K562 (cell line): ENCODE data around the gene CTXND1. TPM values are rescaled to one million over a fixed set of nuclear protein-coding genes. Genes with fewer than 3 reads are reported as not detected.

Experiments
- ATAC-seq: fragments of 200-7000 bp; cut with Tn5 transposase; 3 replicates; pipeline ENCODE4 v1.9.1; 2020; ENCODE audit warnings: moderate library complexity
- BruUV-seq: library from RNA; stranded (reverse); fragments of 400-500 nt; replicated peaks from 2 replicates; lab custom pipeline; 2021; lab: Mats Ljungman, UMichigan
- CTCF ChIA-PET: fragments of 300-600 bp; formaldehyde crosslinking; extraction: SDS; loops from one replicate; lab custom pipeline; 2021; ENCODE audit warnings: low intra/inter-chr PET ratio; lab: Yijun Ruan, JAX
- POLR2A ChIA-PET: fragments of 300-600, 350-650 bp; sonication (Branson Sonifier 250); formaldehyde crosslinking; extraction: SDS; loops from one replicate; lab custom pipeline; 2021; ENCODE audit warnings: antibody characterized with exemption, inconsistent platforms; lab: Yijun Ruan, JAX
- DNase-seq, 4 experiments: peaks; one replicate each; pipeline versions ENCODE4 v3.0.0 to v3.0.0-alpha.2; 2011 to 2018; ENCODE audit warnings: low spot score in 3 of 4, mixed read lengths in 3 of 4; ENCODE audit errors: extremely low read depth in 1 of 4
- FAIRE-seq: peaks from 2 replicates; lab custom pipeline; 2011; peaks lifted over from hg19 to GRCh38; lab: Jason Lieb, UNC
- H2AFZ ChIP-seq: 2 replicates; pipeline ENCODE4 v1.6.0; 2011; ENCODE audit warnings: low read depth, low read length, control low read depth, inconsistent platforms
- H3K27ac ChIP-seq: fragments of 200-600 bp; 3 replicates; pipeline ENCODE4 v1.8.0; 2011; ENCODE audit warnings: low read depth, mild to moderate bottlenecking, control low read depth, inconsistent platforms, low read length, moderate library complexity, mixed read lengths; ENCODE audit errors: extremely low read depth
- H3K27me3 ChIP-seq, 2 experiments: fragments of 300-600 bp in 1 of 2; 2 replicates in 1 of 2; 3 replicates in 1 of 2; pipeline versions ENCODE4 v1.6.0 to v1.8.0; 2011; ENCODE audit warnings: inconsistent platforms in 2 of 2, low read length in 2 of 2, mild to moderate bottlenecking in 1 of 2, mixed read lengths in 1 of 2, moderate library complexity in 1 of 2; ENCODE audit not compliant: control insufficient read depth in 2 of 2, insufficient read depth in 2 of 2
- H3K36me3 ChIP-seq: fragments of 300-600 bp; 3 replicates; pipeline ENCODE4 v1.8.0; 2011; ENCODE audit warnings: mild to moderate bottlenecking, low read length, inconsistent platforms; ENCODE audit not compliant: control insufficient read depth, insufficient read depth
- H3K4me1 ChIP-seq, 2 experiments: fragments of 200-600 bp in 1 of 2; replicated peaks in 1 of 2; 2 replicates in 1 of 2; 3 replicates in 1 of 2; pipeline versions ENCODE4 v1.5.1 to v1.8.0; 2011; ENCODE audit warnings: inconsistent platforms in 2 of 2, low read length in 2 of 2, mild to moderate bottlenecking in 1 of 2, mixed read lengths in 1 of 2, moderate library complexity in 1 of 2; ENCODE audit not compliant: control insufficient read depth in 2 of 2, insufficient read depth in 2 of 2
- H3K4me2 ChIP-seq: 2 replicates; pipeline ENCODE4 v1.6.1; 2011; ENCODE audit warnings: low read length, control low read depth, inconsistent platforms, mixed read lengths; ENCODE audit not compliant: insufficient read depth
- H3K4me3 ChIP-seq: fragments of 200-600 bp; sonication (generic), shearing (Covaris generic); 2 replicates; pipeline ENCODE4 v1.5.1; 2016; ENCODE audit warnings: control low read depth, inconsistent platforms
- H3K79me2 ChIP-seq: fragments of 200-600 bp; 3 replicates; pipeline ENCODE4 v1.8.0; 2011; ENCODE audit warnings: low read length, inconsistent platforms; ENCODE audit not compliant: control insufficient read depth, insufficient read depth
- H3K9ac ChIP-seq, 2 experiments: 2 replicates each; pipeline versions ENCODE4 v1.6.0 to v1.6.1; 2011; ENCODE audit warnings: low read depth in 2 of 2, low read length in 2 of 2, control low read depth in 1 of 2, inconsistent platforms in 1 of 2, mild to moderate bottlenecking in 1 of 2, mixed read lengths in 1 of 2; ENCODE audit not compliant: insufficient read depth in 1 of 2
- H3K9me1 ChIP-seq: one replicate; pipeline ENCODE4 v1.6.0; 2011; ENCODE audit warnings: inconsistent platforms, mild to moderate bottlenecking, low read length, moderate library complexity; ENCODE audit not compliant: control insufficient read depth, insufficient read depth
- H3K9me3 ChIP-seq: replicated peaks from 2 replicates; pipeline ENCODE4 v1.5.1; 2011; ENCODE audit warnings: low read depth, low read length, inconsistent platforms; ENCODE audit not compliant: control insufficient read depth, insufficient read depth
- H4K20me1 ChIP-seq: replicated peaks from 2 replicates; pipeline ENCODE4 v1.6.1; 2011; ENCODE audit warnings: low read length, inconsistent platforms, mixed read lengths; ENCODE audit not compliant: control insufficient read depth, insufficient read depth
- ADNP ChIP-seq: fragments of 200-800 bp; sonication (Bioruptor generic); IDR thresholded peaks from 2 replicates; pipeline ENCODE4 v1.6.1; 2016; ENCODE audit warnings: missing genetic modification characterization, missing compliant biosample characterization
- ETS2 ChIP-seq: IDR thresholded peaks from 2 replicates; pipeline ENCODE4 v1.6.1; 2016; ENCODE audit warnings: borderline replicate concordance, missing genetic modification characterization, mild to moderate bottlenecking, moderate library complexity, missing compliant biosample characterization; ENCODE audit not compliant: poor library complexity, severe bottlenecking
- KAT2B ChIP-seq: IDR thresholded peaks from one replicate; pipeline ENCODE4 v1.6.1; 2012; ENCODE audit warnings: low read depth, mild to moderate bottlenecking, control low read depth, inconsistent platforms, low read length, moderate library complexity
- KLF16 ChIP-seq: IDR thresholded peaks from 2 replicates; pipeline ENCODE4 v1.6.1; 2016; ENCODE audit warnings: antibody characterized with exemption
- NCOR1 ChIP-seq: fragments of 450-650 bp; IDR thresholded peaks from 2 replicates; pipeline ENCODE4 v1.6.1; 2016; ENCODE audit warnings: mild to moderate bottlenecking, moderate library complexity
- RAD21 ChIP-seq, 2 experiments: fragments of 250-450 bp in 1 of 2; fragments of 450-650 bp in 1 of 2; sonication (Bioruptor Pico) in 1 of 2; formaldehyde crosslinking in 1 of 2; IDR thresholded peaks in 1 of 2; conservative IDR thresholded peaks in 1 of 2; 2 replicates each; pipeline versions ENCODE4 v1.4.0 to v1.8.0; 2020 to 2022; ENCODE audit warnings: mild to moderate bottlenecking in 2 of 2, moderate library complexity in 1 of 2
- STAG1 ChIP-seq: sonication (generic); formaldehyde crosslinking; IDR thresholded peaks from 2 replicates; pipeline ENCODE4 v1.5.0; 2020; ENCODE audit warnings: missing genetic modification reagents, borderline replicate concordance
- STAT5B ChIP-seq: fragments of 250-450 bp; sonication (Bioruptor Pico); IDR thresholded peaks from 2 replicates; pipeline ENCODE4 v1.8.0; 2021; ENCODE audit warnings: mild to moderate bottlenecking, inconsistent platforms
- ZNF507 ChIP-seq: conservative IDR thresholded peaks from 2 replicates; pipeline ENCODE4 v1.6.1; 2017; ENCODE audit warnings: missing genetic modification characterization, missing compliant biosample characterization
- ZNF717 ChIP-seq: fragments of 250-450 bp; sonication (Bioruptor Pico); IDR thresholded peaks from 2 replicates; pipeline ENCODE4 v1.5.0; 2021
- ZSCAN32 ChIP-seq: fragments of 450-650 bp; formaldehyde crosslinking; IDR thresholded peaks from 2 replicates; pipeline ENCODE4 v1.4.0; 2020; ENCODE audit warnings: mild to moderate bottlenecking, moderate library complexity
- WGBS: fragments of 100-300 bp; shearing (Covaris generic); methylation state at CpG from one replicate; pipeline ENCODE4 v1.1.6; 2016; ENCODE audit warnings: low coverage, mixed read lengths; ENCODE audit not compliant: insufficient coverage; ENCODE audit errors: missing lambda C conversion rate; 5-methylcytosine and 5-hydroxymethylcytosine counted together
- in situ Hi-C: fragments of 300-500 bp; cut with MboI; formaldehyde crosslinking; loops from 4 replicates; pipeline ENCODE4 v1.15.0; 2018; ENCODE audit warnings: inconsistent platforms, mixed read lengths
- intact Hi-C: fragments of 100-400 bp; cut with micrococcal nuclease; formaldehyde crosslinking; loops from 2 replicates; pipeline ENCODE4 v1.14.2; 2022
- polyA plus RNA-seq, 8 experiments: library from polyadenylated mRNA; depleted of rRNA in 4 of 8; stranded (reverse) in 5 of 8; unstranded in 3 of 8; fragments of >200 nt; fragmentation: Nextera tagmentation in 2 of 8; fragmentation: Illumina TruSeq in 1 of 8; extraction: Ambion mirVana in 2 of 8; extraction: Trizol in 1 of 8; gene quantifications; 2 replicates each; pipeline versions ENCODE4 v1.2.1 to v1.2.3, GENCODE V29; 2011 to 2014; ENCODE audit warnings: inconsistent platforms in 1 of 8, missing spikeins in 1 of 8
- total RNA-seq, 7 experiments: library from RNA; depleted of rRNA in 6 of 7; stranded (reverse); fragments of >200 nt in 6 of 7; fragmentation: Illumina TruSeq in 2 of 7; extraction: Trizol in 2 of 7; gene quantifications; 2 replicates each; pipeline versions ENCODE4 v1.2.1 to v1.2.3, GENCODE V29; 2011 to 2021; ENCODE audit warnings: low replicate concordance in 1 of 7
- TF ChIP-seq, protein P1 (sequence below): IDR thresholded peaks from 2 replicates; pipeline ENCODE4 v1.6.1; 2011; ENCODE audit warnings: borderline replicate concordance, low read depth, mild to moderate bottlenecking, moderate library complexity, low read length; ENCODE audit not compliant: insufficient read depth, poor library complexity, severe bottlenecking
- TF ChIP-seq, protein P2 (sequence below): fragments of 250-450 bp; sonication (Bioruptor Pico); IDR thresholded peaks from 2 replicates; pipeline ENCODE4 v1.8.0; 2022; ENCODE audit warnings: inconsistent platforms, mild to moderate bottlenecking, moderate library complexity, borderline replicate concordance
- TF ChIP-seq, protein P3 (sequence below): fragments of 250-450 bp; sonication (Bioruptor Pico); IDR thresholded peaks from 2 replicates; pipeline ENCODE4 v1.4.0; 2020; ENCODE audit warnings: borderline replicate concordance

CTXND1 gene
- total and polyA plus RNA-seq, 9 of the 15 experiments (the other 6 are each of a cell fraction or from before 2014, with no cell fraction given), result 0.04 TPM; not detected in 7

DNA sequence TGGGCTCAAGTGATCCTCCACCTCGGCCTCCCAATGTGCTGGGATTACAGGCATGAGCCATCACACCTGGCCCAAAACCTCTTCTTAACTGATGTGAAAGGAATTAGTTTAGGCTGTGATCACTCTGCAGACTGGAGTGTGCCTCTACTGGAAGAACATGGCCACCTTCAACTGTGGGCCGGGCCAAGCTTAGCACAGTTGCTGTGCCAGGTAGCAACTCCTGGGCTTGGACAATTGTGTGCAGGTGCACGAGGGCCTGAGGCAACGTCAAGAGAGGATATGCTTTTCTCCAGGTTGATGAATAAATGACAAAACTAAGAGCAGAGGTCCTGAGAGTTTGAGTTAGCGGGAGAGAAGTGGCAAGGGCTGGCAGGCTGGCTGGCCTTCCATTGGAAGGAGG, 92.7 kb downstream of the CTXND1 start:
- peaks cover 4% of the 10 kb centered on the region for H3K9me1 ChIP-seq
- 89% methylated on average over 5 of the region's 5 CpGs for WGBS
- peak overlapping the region in 1 of 2 experiments; percentile 69; a peak in 1 of 4 replicates for H3K9ac ChIP-seq
- no peak for ATAC-seq
- peak overlapping the region; percentile 74; the same call in 1 of the 3 replicates for H3K27ac ChIP-seq
- H3K36me3 ChIP-seq, result peaks cover 82% of the 10 kb centered on the region
- DNase-seq, result no peak
- CTCF ChIA-PET, result no interaction called here
- POLR2A ChIA-PET, result interaction anchor here (1.6 kb wide), 1 partner anchor 99 kb away, joined by 4 read pairs; no protein-coding TSS in a partner anchor
- H4K20me1 ChIP-seq, result no peaks in the 10 kb centered on the region
- in situ Hi-C loops (loop anchor here (5.0 to 25.0 kb wide), 2 partner anchors 92 to 272 kb away; partner anchors contain the start of gene MTHFS), intact Hi-C loops (loop anchor here (10.0 kb wide), 1 partner anchor 264 kb away; the partner anchor contains the start of gene MTHFS)
- H3K79me2 ChIP-seq, result peaks cover 18% of the 10 kb centered on the region
- no TSS peak for BruUV-seq
- FAIRE-seq, result no peak
- no peaks in the 10 kb centered on the region for H3K9me3 ChIP-seq
- H3K27me3 ChIP-seq, result no peaks in the 10 kb centered on the region
- no peak overlapping the region for H3K4me3 ChIP-seq
- peaks cover 38 to 45% of the 10 kb centered on the region in 2 experiments for H3K4me1 ChIP-seq
- no peak overlapping the region for H2AFZ ChIP-seq
- H3K4me2 ChIP-seq, result no peak overlapping the region
- TF ChIP-seq KAT2B (no peak), RAD21 (CRISPR knock-in tag; conservative IDR thresholded peaks at IDR 0.05 in 1 of 2, IDR thresholded peaks at IDR 0.05 in 1 of 2) (no peak), ADNP (tag) (no peak), NCOR1 (no peak), STAT5B (CRISPR knock-in tag) (no peak), ZNF717 (CRISPR knock-in tag) (no peak), KLF16 (no peak), ZSCAN32 (CRISPR knock-in tag) (no peak), ETS2 (tag) (no peak), ZNF507 (tag) (no peak), STAG1 (CRISPR knock-in tag) (no peak)
- TF ChIP-seq, protein P1, sequence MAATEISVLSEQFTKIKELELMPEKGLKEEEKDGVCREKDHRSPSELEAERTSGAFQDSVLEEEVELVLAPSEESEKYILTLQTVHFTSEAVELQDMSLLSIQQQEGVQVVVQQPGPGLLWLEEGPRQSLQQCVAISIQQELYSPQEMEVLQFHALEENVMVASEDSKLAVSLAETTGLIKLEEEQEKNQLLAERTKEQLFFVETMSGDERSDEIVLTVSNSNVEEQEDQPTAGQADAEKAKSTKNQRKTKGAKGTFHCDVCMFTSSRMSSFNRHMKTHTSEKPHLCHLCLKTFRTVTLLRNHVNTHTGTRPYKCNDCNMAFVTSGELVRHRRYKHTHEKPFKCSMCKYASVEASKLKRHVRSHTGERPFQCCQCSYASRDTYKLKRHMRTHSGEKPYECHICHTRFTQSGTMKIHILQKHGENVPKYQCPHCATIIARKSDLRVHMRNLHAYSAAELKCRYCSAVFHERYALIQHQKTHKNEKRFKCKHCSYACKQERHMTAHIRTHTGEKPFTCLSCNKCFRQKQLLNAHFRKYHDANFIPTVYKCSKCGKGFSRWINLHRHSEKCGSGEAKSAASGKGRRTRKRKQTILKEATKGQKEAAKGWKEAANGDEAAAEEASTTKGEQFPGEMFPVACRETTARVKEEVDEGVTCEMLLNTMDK, result no peak
- TF ChIP-seq, protein P2, sequence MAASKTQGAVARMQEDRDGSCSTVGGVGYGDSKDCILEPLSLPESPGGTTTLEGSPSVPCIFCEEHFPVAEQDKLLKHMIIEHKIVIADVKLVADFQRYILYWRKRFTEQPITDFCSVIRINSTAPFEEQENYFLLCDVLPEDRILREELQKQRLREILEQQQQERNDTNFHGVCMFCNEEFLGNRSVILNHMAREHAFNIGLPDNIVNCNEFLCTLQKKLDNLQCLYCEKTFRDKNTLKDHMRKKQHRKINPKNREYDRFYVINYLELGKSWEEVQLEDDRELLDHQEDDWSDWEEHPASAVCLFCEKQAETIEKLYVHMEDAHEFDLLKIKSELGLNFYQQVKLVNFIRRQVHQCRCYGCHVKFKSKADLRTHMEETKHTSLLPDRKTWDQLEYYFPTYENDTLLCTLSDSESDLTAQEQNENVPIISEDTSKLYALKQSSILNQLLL (CRISPR knock-in tag), result no peak
- TF ChIP-seq, protein P3, sequence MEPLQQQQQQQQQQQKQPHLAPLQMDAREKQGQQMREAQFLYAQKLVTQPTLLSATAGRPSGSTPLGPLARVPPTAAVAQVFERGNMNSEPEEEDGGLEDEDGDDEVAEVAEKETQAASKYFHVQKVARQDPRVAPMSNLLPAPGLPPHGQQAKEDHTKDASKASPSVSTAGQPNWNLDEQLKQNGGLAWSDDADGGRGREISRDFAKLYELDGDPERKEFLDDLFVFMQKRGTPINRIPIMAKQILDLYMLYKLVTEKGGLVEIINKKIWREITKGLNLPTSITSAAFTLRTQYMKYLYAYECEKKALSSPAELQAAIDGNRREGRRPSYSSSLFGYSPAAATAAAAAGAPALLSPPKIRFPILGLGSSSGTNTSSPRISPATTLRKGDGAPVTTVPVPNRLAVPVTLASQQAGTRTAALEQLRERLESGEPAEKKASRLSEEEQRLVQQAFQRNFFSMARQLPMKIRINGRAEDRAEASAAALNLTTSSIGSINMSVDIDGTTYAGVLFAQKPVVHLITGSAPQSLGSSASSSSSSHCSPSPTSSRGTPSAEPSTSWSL (CRISPR knock-in tag), result no peak
